ENCODE results near the gene PLCH1.

Gene PLCH1

DNA sequence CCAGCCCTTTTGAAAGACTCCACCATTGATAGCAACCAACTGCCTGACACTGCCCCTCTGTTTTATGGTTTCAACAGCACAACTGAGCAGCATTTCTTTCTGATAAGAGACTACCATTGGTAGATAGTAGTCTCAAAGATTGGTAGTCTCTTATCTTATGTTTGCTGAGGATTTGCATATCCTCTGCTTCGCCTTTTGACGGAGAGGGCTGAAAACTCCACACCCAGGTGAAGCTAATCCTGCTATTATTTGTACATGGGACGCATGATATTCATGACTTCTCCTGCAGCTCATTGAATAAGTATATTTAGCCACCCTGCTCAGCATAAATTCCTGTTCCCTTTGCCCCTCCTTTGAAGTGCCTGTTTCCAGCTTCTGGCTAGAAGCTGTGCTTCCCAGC is 332.0 kb downstream of the PLCH1 start:
- no peak for DNase-seq
- Histone ChIP-seq H3K27me3 (ENCODE audit: insufficient read depth, low read length, poor library complexity) (no peaks in the 10 kb centered on the region), H3K9me3 (ENCODE audit: insufficient read depth, low read length, severe bottlenecking) (no peaks in the 10 kb centered on the region), H3K4me1 (ENCODE audit: insufficient read depth, low read length) (no peaks in the 10 kb centered on the region), H3K4me3 (ENCODE audit: low read depth in 1 of 2, low read length in 2 of 2) (no peak overlapping the region), H3K4me2 (ENCODE audit: insufficient read depth, low read length) (no peak overlapping the region), H2AFZ (ENCODE audit: low read depth, low read length) (no peak overlapping the region), H3K36me3 (ENCODE audit: insufficient read depth, low read length) (no peaks in the 10 kb centered on the region), H3K9ac (ENCODE audit: low read depth, low read length) (no peak overlapping the region), H4K20me1 (ENCODE audit: insufficient read depth, low read length) (no peaks in the 10 kb centered on the region), H3K27ac (ENCODE audit: low read length) (no peak overlapping the region), H3K79me2 (ENCODE audit: insufficient read depth, low read length) (no peaks in the 10 kb centered on the region)
- ATAC-seq (ENCODE audit: insufficient read depth, low read depth), result no peak
- TF ChIP-seq CTCF (IDR thresholded peaks at IDR 0.05; ENCODE audit: borderline replicate concordance, extremely low read depth, low read length, poor library complexity, severe bottlenecking) (no peak), EZH2 (IDR thresholded peaks at IDR 0.05; ENCODE audit: borderline replicate concordance, low read depth, low read length, severe bottlenecking) (no peak)

- Histone ChIP-seq H3K9me3 (ENCODE audit: insufficient read depth, low read length, severe bottlenecking) (no peaks in the 10 kb centered on the region), H3K4me2 (ENCODE audit: insufficient read depth, low read length) (no peak overlapping the region), H3K4me1 (ENCODE audit: insufficient read depth, low read length) (no peaks in the 10 kb centered on the region), H3K4me3 (ENCODE audit: low read depth in 1 of 2, low read length in 2 of 2) (no peak overlapping the region), H3K9ac (ENCODE audit: low read depth, low read length) (no peak overlapping the region), H4K20me1 (ENCODE audit: insufficient read depth, low read length) (no peaks in the 10 kb centered on the region), H3K27ac (ENCODE audit: low read length) (no peak overlapping the region), H3K27me3 (ENCODE audit: insufficient read depth, low read length, poor library complexity) (no peaks in the 10 kb centered on the region), H2AFZ (ENCODE audit: low read depth, low read length) (no peak overlapping the region), H3K79me2 (ENCODE audit: insufficient read depth, low read length) (no peaks in the 10 kb centered on the region), H3K36me3 (ENCODE audit: insufficient read depth, low read length) (no peaks in the 10 kb centered on the region)
- ATAC-seq (ENCODE audit: insufficient read depth, low read depth) (peak; percentile 27; the same call in 1 of the 3 replicates), DNase-seq (peak; percentile 12)
- TF ChIP-seq CTCF (IDR thresholded peaks at IDR 0.05; ENCODE audit: borderline replicate concordance, extremely low read depth, low read length, poor library complexity, severe bottlenecking) (peak; percentile 37), EZH2 (IDR thresholded peaks at IDR 0.05; ENCODE audit: borderline replicate concordance, low read depth, low read length, severe bottlenecking) (no peak)
Measured at GRCh38 chr3:155411500-155412223, 333.2 kb downstream of the PLCH1 start.

DNA sequence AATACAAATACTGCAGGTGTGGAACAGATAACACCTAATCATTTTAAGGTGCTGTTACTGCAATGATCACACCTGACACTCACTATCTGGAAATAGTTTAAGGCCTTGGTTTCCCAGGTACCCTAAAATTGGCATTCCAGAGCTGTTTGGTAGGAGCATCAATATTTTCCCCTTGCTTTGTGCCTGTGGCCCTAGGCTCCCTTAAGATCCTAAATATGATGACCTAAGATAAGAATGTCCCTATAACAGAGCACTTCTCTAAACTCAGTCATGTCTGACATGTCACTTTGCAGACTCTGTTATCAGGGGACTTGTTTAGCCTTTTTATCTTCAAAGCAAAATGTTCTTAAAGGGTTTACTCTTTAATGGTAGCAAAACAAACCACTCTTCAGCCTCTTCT is 335.5 kb downstream of the PLCH1 start:
- Histone ChIP-seq H3K4me2 (ENCODE audit: insufficient read depth, low read length) (no peak overlapping the region), H3K4me1 (ENCODE audit: insufficient read depth, low read length) (no peaks in the 10 kb centered on the region), H4K20me1 (ENCODE audit: insufficient read depth, low read length) (no peaks in the 10 kb centered on the region), H3K36me3 (ENCODE audit: insufficient read depth, low read length) (no peaks in the 10 kb centered on the region), H3K9ac (ENCODE audit: low read depth, low read length) (no peak overlapping the region), H3K27me3 (ENCODE audit: insufficient read depth, low read length, poor library complexity) (no peaks in the 10 kb centered on the region), H3K9me3 (ENCODE audit: insufficient read depth, low read length, severe bottlenecking) (no peaks in the 10 kb centered on the region), H3K27ac (ENCODE audit: low read length) (no peak overlapping the region), H2AFZ (ENCODE audit: low read depth, low read length) (no peak overlapping the region), H3K4me3 (ENCODE audit: low read depth in 1 of 2, low read length in 2 of 2) (no peak overlapping the region), H3K79me2 (ENCODE audit: insufficient read depth, low read length) (no peaks in the 10 kb centered on the region)
- ATAC-seq (ENCODE audit: insufficient read depth, low read depth) (no peak), DNase-seq (no peak)
- TF ChIP-seq CTCF (IDR thresholded peaks at IDR 0.05; ENCODE audit: borderline replicate concordance, extremely low read depth, low read length, poor library complexity, severe bottlenecking) (no peak), EZH2 (IDR thresholded peaks at IDR 0.05; ENCODE audit: borderline replicate concordance, low read depth, low read length, severe bottlenecking) (no peak)

All from DND-41 (cell line).